HS-27A (cell line): ENCODE measurements around the gene PPDPF.
"Not testable (repeated sequence)": the region's sequence is repeated elsewhere in the genome, so short reads cannot be mapped to it uniquely, and the experiment has no call there.

Experiments
- DNase-seq: peaks from one replicate; pipeline ENCODE4 v3.0.0-alpha.2; 2012; ENCODE audit warnings: low read depth, missing footprints

PPDPF gene

GRCh38 chr20:63500902-63501817 is 19.4 kb upstream of the PPDPF start:
- DNase-seq: no peak

- no peak for DNase-seq
These were observed 18.5 kb upstream of the PPDPF start for GRCh38 chr20:63501818-63502670.

- DNase-seq: no peak
These were observed 17.8 kb upstream of the PPDPF start for GRCh38 chr20:63502671-63503172.

GRCh38 chr20:63503524-63503923 is 17.0 kb upstream of the PPDPF start:
- no peak for DNase-seq

- DNase-seq: no peak
These were observed 15.9 kb upstream of the PPDPF start for GRCh38 chr20:63504642-63505041.

GRCh38 chr20:63505281-63505680 is 15.3 kb upstream of the PPDPF start:
- no peak for DNase-seq

GRCh38 chr20:63505723-63506122 is 14.8 kb upstream of the PPDPF start:
- no peak for DNase-seq

GRCh38 chr20:63507083-63507743 is 13.4 kb upstream of the PPDPF start:
- no peak for DNase-seq

- DNase-seq: no peak
These were observed 12.3 kb upstream of the PPDPF start for GRCh38 chr20:63508072-63508768.

- DNase-seq: no peak
These were observed 11.4 kb upstream of the PPDPF start for GRCh38 chr20:63509088-63509564.

GRCh38 chr20:63513207-63513606 is 7.4 kb upstream of the PPDPF start:
- no peak for DNase-seq

GRCh38 chr20:63514520-63514919 is 6.0 kb upstream of the PPDPF start:
- DNase-seq: not testable (repeated sequence)

GRCh38 chr20:63517376-63518309 is 2.9 kb upstream of the PPDPF start:
- no peak for DNase-seq

- DNase-seq: no peak
These were observed 2.2 kb upstream of the PPDPF start for GRCh38 chr20:63518351-63518861.

- no peak for DNase-seq
These were observed 1.5 kb upstream of the PPDPF start for GRCh38 chr20:63518946-63519667.

- DNase-seq: peak; percentile 39
These were observed 679 bp upstream of the PPDPF start for GRCh38 chr20:63519668-63520503.

- DNase-seq: peak; percentile 27
These were observed 503 bp downstream of the PPDPF start for GRCh38 chr20:63520934-63521601.

GRCh38 chr20:63521602-63522001 is 1.0 kb downstream of the PPDPF start:
- no peak for DNase-seq
